Kidney epithelial cell (primary cell): ENCODE measurements around the gene ELMO1. TPM values are rescaled to one million over a fixed set of nuclear protein-coding genes. Genes with fewer than 3 reads are reported as not detected.
A peak's percentile ranks its signal among the peaks of the same experiment; 100 is the strongest.

Experiments used
- DNase-seq: peaks from one replicate; pipeline ENCODE4 v3.0.0-alpha.2; 2010; ENCODE audit warnings: low read depth
- H3K27me3 ChIP-seq: 2 replicates; pipeline ENCODE4 v1.6.0; 2011; ENCODE audit warnings: low read length; ENCODE audit not compliant: control insufficient read depth, insufficient read depth
- H3K36me3 ChIP-seq: 2 replicates; pipeline ENCODE4 v1.5.1; 2011; ENCODE audit warnings: low read length; ENCODE audit not compliant: control insufficient read depth, insufficient read depth
- H3K4me3 ChIP-seq: 2 replicates; pipeline ENCODE4 v1.5.1; 2011; ENCODE audit warnings: low read depth, mild to moderate bottlenecking, control low read depth, low read length
- CTCF ChIP-seq: IDR thresholded peaks from 2 replicates; pipeline ENCODE4 v1.5.1; 2011; ENCODE audit warnings: mild to moderate bottlenecking, moderate library complexity, low read length, control low read depth, inconsistent platforms; ENCODE audit not compliant: insufficient read depth, poor library complexity, severe bottlenecking
- total RNA-seq: library from RNA; depleted of rRNA; stranded (reverse); fragments of >200 nt; gene quantifications from 2 replicates; pipeline ENCODE4 v1.2.3, GENCODE V29; 2015

The ELMO1 gene
- total RNA-seq = 2.3 and 11.4 TPM in 2 replicates

DNA sequence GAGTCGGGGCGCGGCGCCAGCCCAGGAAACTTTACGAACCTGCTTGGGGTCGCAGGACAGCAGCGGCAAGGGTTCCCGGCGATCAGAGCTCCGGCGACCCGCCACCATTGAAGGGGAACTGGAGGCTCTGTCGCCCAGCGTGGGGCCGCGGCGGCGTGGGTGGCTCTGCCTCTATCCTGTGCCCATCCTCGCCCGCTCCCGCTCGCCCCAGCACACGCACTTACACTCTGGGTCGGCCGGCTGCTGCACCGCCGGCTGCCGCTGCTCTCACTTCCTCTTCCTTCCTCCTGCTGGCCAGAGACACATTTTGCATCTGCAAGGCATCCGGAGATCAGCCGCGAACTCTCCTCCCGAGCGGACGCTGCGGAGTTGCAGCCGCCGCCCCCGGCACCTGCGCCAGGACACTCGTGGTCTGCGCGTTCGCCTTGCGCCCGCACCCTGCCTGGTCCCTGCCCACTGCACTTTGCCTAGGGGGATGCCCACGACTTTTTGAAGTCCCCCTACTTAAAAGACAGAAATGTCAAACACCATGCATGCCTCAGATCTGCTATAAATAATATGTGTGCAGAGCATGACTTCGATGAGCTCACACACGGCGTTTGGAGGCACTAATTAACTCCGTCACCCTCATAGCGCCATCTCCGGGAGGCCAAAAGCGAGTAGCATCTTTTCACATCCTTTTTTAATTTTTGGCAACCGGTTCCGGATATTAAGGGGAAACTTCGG lies at the start of gene ELMO1:
ELMO1 (minus strand) TSS at position 229 of the 726 bp plus-strand sequence. CDS start 106,174 bp downstream, outside the sequence.
- Histone ChIP-seq H3K36me3 (no peaks in the 10 kb centered on the region), H3K4me3 (peak within 1 kb of the TSS; percentile 54), H3K27me3 (peaks cover 23% of the 10 kb centered on the region)
- TF ChIP-seq CTCF = peak; percentile 49
- peak; percentile 7 for DNase-seq

- Histone ChIP-seq H3K36me3 (no peaks in the 10 kb centered on the region), H3K4me3 (no peak overlapping the region), H3K27me3 (no peaks in the 10 kb centered on the region)
- no peak for TF ChIP-seq CTCF
- no peak for DNase-seq
Observed at GRCh38 chr7:37497576-37497975, 48.9 kb upstream of the ELMO1 start.

DNA sequence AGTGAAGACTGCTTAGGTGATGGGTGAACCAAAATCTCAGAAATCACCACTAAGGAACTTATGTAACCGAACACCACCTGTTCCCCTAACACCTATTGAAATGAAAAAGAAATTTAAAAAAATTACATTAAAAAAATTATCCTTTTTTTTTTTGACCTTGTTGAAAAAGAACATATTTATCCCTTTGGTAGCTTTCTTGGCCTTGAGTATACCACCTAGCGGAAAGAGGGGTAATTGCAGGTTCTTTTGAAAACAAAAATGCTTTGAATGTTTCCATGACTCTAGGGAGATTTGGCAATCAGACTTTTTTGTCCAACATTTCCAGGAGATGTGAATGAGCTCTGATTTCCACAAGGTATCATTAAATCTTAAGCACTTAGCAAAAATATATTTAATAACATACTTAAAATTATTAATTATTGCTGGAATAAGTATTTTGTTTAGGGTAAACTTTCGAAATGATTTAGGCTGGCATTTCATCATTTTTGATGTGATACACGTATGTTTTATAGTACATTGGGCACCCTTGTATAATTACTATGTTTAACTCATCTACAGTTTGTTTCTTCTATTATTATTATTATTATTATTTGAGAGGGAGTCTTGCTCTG lies 47.0 kb upstream of the ELMO1 start:
- no peak for DNase-seq
- peak; percentile 69 for TF ChIP-seq CTCF
- Histone ChIP-seq H3K27me3 (no peaks in the 10 kb centered on the region), H3K36me3 (no peaks in the 10 kb centered on the region), H3K4me3 (no peak overlapping the region)

DNA sequence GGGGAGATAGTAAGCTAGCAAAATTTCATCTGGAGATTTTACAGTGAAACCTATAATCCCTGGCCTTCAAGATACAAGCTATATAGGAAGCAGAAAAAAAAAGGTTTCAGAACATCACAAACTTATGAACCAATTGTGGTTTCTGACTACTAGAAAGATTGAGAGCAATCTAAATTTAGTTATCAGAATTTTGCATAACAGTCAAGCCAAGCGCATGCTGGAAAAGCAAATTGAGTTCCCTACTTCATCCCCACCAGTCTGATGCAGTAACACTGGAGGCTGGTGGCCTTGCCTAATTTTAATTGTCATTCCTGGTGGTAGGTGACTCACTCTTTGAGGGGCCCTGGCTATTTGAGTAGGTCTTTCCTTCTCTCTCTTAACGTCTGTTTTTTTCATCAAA lies 46.3 kb upstream of the ELMO1 start:
- Histone ChIP-seq H3K4me3 (no peak overlapping the region), H3K27me3 (no peaks in the 10 kb centered on the region), H3K36me3 (no peaks in the 10 kb centered on the region)
- DNase-seq = no peak
- TF ChIP-seq CTCF = no peak

DNA sequence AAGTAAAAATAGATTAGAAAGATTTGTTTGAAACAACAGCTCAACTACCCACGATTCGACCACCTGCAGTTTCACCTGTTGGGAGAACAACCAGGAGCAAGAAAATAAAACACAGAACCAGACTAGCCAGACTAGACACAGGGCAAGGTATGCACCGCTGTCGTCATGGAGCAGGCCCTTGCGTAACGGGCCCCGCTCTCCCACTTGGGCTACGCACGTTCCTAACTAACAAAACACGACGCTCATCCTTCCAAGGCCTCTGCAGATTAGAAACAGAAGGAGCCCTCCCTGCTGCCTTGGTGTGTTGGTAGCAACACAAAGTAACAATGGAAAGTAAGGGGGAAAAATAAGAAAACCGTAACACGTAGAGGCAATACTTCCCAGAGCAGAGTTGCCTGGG lies 45.1 kb upstream of the ELMO1 start:
- H3K4me3 ChIP-seq = no peak overlapping the region

More for the DNA sequence above, 45.1 kb upstream of the ELMO1 start:
- Histone ChIP-seq H3K27me3 (no peaks in the 10 kb centered on the region), H3K36me3 (no peaks in the 10 kb centered on the region)
- no peak for TF ChIP-seq CTCF
- no peak for DNase-seq
